OCI-LY1 (cell line): ENCODE measurements around the gene PFKL.

Experiments
- CTCF ChIP-seq: fragments of 200-600 bp; sonication (generic), shearing (Covaris generic); IDR thresholded peaks from 2 replicates; pipeline ENCODE4 v1.5.1; 2017; ENCODE audit warnings: mild to moderate bottlenecking, antibody characterized with exemption, low read length, moderate library complexity, mixed read lengths
- EZH2 ChIP-seq: fragments of 200-600 bp; sonication (generic), shearing (Covaris generic); IDR thresholded peaks from 2 replicates; pipeline ENCODE4 v1.8.0; 2017; ENCODE audit warnings: borderline replicate concordance, mixed run types, mild to moderate bottlenecking, antibody characterized with exemption, low read length, moderate library complexity, mixed read lengths

- no peak for TF ChIP-seq CTCF
- no peak for TF ChIP-seq EZH2
These were observed 25.8 kb downstream of the PFKL start for GRCh38 chr21:44325386-44326271.
